M059J (cell line): Measurements from ENCODE around the gene PERM1. TPM values are rescaled to one million over a fixed set of nuclear protein-coding genes. Genes with fewer than 3 reads are reported as not detected.

Experiments
- DNase-seq: peaks from one replicate; pipeline ENCODE4 v3.0.0-alpha.2; 2012; ENCODE audit warnings: low read depth
- total RNA-seq: library from RNA; depleted of rRNA; stranded (reverse); fragments of >200 nt; shearing (Covaris generic); gene quantifications from 2 replicates; pipeline ENCODE4 v1.2.3, GENCODE V29; 2014; rRNA removed

The PERM1 gene
- total RNA-seq, 1 experiment from 2014 or later = 0.37 TPM

DNA sequence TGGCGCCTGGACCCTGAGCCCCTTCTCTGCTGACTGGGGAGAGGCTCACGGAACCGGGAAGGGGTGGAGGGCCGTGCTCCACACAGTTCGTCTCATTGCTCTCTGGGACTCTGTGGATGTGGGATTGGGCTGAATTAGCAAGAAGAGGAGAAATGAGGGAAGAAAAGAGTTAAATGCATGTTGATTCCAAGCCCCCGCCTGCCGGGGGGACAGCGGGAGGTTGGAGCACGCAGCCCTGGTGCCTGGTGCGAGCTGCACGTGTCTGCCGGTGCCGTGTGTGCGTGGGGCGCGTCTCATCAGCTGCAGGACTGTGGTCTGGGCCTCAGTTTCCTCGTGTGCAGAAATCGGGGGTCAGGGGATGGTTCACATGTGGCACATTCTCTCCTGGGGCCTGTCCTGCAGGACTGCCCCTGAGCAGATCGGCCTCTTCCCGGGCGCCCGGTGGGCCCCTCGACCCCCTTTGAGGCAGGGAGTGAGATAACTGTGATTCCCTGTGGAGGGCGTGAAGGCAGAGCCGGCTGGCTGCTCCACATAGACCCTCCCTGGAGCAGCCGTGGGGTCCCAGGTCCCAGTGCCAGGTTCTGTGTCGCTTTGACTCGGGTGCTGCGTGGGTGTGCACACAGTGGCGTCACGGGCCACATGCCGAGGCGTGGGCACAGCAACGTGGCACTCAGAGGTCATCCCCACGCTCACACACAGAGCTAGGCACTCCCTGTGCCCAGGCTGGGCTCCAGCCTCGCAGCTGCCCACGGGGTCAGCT, 46.7 kb downstream of the PERM1 start:
- no peak for DNase-seq

DNA sequence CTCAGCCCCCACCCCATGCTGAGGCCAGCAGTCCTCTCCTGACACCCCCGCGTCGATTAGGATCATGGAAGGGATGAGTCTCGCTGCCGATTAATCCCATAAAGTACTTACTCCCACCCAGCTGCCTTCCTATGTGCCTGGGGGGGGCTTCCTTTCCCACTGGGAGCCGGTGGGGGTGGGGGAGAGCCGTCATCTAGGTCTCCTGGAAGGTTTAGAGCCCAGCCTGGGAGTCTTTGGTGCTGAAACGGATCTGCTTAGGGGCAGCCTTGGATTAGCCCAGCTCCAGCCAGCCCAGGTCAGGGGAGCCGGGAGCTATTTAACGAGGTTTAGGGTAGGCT, 48.3 kb downstream of the PERM1 start:
- no peak for DNase-seq

DNA sequence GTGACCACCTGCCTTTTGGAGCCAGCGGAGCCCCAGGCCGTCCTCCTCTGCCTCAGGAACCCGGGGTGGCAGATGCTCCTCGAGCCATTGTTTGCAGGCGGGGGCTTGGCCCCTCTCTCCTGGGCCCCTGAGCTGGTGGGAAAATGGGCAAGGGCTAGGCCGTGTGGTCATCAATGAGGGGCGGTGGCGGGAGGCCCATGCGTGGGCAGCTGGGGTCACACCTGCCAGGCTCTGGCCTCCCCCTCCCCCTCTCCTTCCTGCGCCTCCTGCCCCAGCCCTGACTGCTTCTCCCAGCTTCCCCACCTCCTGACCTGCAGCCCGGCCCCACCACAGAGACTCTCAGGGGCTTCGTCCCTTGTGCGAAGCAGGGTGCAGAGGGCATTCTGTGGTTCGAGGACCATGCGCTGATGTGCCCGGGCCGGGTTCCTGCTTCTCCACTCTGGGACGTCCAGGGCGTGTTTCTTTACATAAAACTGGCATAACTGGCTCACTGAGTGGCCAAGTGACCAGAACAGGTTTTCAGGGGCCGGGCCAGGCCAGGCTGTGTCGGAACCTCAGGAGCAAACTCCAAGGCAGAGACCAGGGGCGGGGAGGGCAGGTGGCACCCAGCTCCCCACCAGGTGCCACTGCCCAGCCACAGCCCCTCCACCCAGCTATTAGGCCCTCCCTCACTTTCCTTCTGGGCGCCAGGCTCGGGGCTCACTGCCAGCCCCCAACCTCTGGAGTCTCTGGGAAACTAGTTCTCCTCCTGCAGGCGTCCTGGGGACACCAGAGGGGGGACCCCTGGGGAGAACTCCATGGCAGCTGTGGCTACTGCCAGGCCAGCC, 48.9 kb downstream of the PERM1 start:
- DNase-seq = no peak

GRCh38 chr1:932173-932510, 49.8 kb downstream of the PERM1 start:
- no peak for DNase-seq

DNA sequence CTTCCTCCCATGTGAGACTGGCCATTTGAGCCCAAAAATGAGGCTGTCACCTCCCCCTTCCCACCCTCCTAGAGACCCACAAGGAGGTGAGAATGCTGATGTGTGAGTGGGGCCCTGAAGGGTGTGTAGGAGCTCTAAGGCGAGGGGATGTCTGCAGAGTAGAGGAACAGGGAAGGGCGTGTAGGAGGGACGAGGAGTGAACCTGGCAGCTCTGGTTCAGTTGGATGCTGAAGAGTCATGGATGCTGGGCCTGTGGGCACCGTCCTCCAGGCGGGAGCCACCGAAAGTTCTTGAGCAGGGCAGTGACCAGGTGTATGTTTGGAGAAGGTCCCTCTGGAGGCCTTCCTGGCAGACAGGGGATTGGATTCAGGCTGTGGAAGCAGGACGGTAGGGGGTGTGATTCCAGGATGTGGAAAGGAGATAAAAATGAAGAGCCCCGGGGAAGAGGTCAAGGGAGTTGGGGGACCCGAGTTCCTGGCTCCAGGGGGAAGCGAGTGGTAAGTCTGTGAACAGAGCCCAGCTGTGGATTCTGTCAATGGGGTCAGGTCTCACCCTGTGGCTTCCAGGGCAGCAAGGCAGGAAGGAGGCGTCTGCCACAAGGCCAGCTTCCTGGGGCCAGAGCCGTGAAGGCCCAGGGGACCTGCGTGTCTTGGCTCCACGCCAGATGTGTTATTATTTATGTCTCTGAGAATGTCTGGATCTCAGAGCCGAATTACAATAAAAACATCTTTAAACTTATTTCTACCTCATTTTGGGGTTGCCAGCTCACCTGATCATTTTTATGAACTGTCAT, 50.3 kb downstream of the PERM1 start:
- DNase-seq = no peak

- DNase-seq = no peak
Measured at GRCh38 chr1:930633-931138, 51.2 kb downstream of the PERM1 start.

GRCh38 chr1:929712-930632, 51.9 kb downstream of the PERM1 start:
- no peak for DNase-seq

DNA sequence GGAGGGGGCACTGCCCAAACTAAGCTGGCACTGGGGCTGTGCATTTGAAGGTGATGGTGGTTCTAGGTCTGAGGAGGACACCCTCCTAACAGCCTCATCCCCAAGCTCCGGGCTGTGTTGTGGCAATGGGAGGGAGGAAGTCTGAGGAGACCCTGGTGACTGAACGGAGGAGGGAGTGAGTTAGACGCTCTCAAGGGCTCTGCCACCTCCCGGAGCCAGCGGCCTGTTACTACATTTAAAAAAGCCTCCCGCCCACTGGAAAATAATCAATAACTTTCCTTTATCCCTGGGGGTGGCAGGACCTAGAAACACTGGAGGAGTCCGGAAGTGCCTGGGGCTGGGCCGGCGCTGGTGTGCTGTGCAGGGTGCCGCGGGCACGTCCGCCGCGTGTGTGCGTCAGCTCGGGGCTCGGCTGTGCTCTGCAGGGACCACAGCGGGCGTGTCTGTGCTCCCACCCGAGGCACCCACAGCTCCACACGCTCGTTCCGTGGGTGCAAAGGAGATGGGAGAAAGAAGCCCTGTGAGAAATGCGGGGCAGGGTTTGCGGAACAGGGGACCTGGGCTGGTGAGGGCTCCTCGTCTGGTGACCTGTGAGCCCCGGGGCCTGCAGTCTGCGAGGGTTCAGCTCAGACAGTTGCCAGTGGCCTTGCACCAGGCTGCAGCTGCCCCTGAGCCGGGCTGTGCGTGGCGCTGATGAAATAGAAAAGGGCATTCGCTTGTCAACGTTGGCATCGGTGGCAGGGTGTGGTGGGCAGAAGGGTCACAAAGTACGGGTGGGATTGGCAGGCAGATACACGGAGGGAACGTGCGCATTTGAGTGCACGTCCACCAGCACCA, 52.9 kb downstream of the PERM1 start:
- no peak for DNase-seq

DNA sequence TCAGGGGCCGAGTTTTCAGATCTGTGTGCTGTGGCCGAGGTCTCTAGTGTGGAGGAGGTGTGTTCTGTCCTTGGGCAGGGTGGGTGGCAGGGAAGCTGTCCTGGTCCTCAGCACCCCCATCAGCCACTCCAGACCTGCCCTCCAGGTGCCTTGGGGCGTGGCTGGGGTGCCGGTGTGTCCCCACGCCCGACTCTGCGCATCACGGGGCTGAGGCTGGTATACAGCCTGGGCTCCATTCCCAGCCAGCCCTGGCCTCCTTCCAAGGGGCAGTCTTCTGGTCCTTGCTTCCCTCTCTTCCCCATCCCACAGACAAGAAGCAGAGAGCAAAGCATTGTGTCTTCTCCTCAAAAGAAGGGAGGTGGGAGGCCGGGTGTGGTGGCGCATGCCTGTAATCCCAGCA, 54.1 kb downstream of the PERM1 start:
- no peak for DNase-seq

DNA sequence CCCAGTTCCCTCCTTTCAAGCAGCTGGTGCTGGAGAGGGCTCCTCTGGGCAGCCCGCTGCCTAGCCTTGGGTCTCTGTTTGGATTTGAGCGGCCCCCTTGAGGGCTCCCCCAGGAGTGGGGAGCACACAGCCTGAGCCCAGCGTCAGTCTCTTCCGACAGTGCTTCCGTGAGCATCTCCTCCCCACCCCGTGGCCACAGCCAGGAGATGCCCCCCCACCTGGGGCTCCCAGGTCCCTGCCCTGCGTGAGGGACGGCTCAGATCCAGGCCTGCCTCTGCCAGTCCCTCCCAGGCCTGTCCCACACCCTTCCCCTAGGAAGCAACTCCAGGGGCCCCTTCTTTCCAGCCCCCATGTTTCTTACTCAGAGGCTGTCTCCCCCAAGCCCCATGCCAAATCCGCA, 54.7 kb downstream of the PERM1 start:
- DNase-seq = no peak

DNA sequence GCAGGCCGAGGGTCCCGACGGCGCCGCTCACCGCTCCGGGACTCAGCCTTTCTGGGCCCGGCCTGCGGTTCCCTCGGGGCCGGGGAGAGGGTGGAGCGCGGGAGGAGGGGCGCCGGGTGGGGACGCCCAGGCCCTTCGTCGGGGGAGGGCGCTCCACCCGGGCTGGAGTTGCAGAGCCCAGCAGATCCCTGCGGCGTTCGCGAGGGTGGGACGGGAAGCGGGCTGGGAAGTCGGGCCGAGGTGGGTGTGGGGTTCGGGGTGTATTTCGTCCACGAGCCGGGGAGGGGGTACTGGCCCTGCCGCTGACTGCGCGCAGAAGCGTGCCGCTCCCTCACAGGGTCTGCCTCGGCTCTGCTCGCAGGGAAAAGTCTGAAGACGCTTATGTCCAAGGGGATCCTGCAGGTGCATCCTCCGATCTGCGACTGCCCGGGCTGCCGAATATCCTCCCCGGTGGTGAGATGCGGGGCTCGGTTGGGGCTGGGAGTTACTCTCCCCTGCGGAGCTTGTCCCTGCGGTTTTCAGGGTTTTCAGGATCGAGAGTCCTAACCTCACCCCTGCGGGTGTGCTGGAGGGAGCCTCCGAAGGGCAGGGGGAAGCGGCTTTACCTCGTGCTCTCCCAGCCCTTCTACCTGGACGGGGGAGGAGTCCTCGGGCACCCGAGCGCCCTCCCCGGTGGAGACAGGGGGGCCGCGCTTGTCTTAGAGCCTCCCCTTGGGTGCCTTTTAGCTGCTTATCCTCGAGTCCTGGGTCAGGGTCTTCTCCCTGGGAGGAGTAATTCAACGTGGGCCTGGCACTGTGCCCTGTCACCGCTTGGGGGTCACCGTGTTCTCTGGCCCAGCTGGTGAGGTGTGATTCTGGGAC, 56.1 kb downstream of the PERM1 start:
- peak; percentile 69 for DNase-seq

Other genes starting within 250 kb of the PERM1 start
- gene SAMD11, start 58.2 kb downstream of the PERM1 start, total RNA-seq = 30.5 and 59.8 TPM in 2 replicates
- 60.1 and 102 TPM in 2 replicates for gene NOC2L, start 22.8 kb downstream of the PERM1 start, total RNA-seq
- 4.3 and 7.8 TPM in 2 replicates for gene KLHL17, start 21.5 kb downstream of the PERM1 start, total RNA-seq
- 2.4 and 4.5 TPM in 2 replicates for gene PLEKHN1, start 15.6 kb downstream of the PERM1 start, total RNA-seq
- 44.1 and 51.8 TPM in 2 replicates for gene HES4, start 18.0 kb upstream of the PERM1 start, total RNA-seq
- gene ISG15, start 31.4 kb upstream of the PERM1 start, total RNA-seq = 2,871 and 3,124 TPM in 2 replicates
- 117 and 282 TPM in 2 replicates for gene AGRN, start 38.0 kb upstream of the PERM1 start, total RNA-seq
- gene RNF223, start 92.2 kb upstream of the PERM1 start, total RNA-seq = not detected in 2 replicates
- gene C1orf159, start 134.0 kb upstream of the PERM1 start, total RNA-seq = 17.4 and 17.5 TPM in 2 replicates
- not detected in 2 replicates for gene TTLL10, start 191.8 kb upstream of the PERM1 start, total RNA-seq
- gene TNFRSF18, start 224.5 kb upstream of the PERM1 start, total RNA-seq = not detected in 2 replicates
- not detected in 2 replicates for gene TNFRSF4, start 232.1 kb upstream of the PERM1 start, total RNA-seq
- gene SDF4, start 249.9 kb upstream of the PERM1 start, total RNA-seq = 100 and 196 TPM in 2 replicates